Astrocyte of the cerebellum (primary cell): ENCODE data around the gene NDUFB11.

Experiments used
- DNase-seq: peaks from one replicate; pipeline ENCODE4 v3.0.0-alpha.2; 2011; ENCODE audit warnings: low read depth
- H3K4me3 ChIP-seq: 2 replicates; pipeline ENCODE4 v1.5.1; 2011; ENCODE audit warnings: mild to moderate bottlenecking, low read depth, low read length, moderate library complexity
- in situ Hi-C: cut with HindIII; loops from 2 replicates; pipeline ENCODE4 v1.10.0; 2017; ENCODE audit warnings: low sequenced_read_pairs
- TF ChIP-seq, protein P1 (sequence below): IDR thresholded peaks from 2 replicates; pipeline ENCODE4 v1.5.1; 2012; ENCODE audit warnings: low read length, low read depth, moderate library complexity, mild to moderate bottlenecking; ENCODE audit errors: missing control alignments

Gene NDUFB11

DNA sequence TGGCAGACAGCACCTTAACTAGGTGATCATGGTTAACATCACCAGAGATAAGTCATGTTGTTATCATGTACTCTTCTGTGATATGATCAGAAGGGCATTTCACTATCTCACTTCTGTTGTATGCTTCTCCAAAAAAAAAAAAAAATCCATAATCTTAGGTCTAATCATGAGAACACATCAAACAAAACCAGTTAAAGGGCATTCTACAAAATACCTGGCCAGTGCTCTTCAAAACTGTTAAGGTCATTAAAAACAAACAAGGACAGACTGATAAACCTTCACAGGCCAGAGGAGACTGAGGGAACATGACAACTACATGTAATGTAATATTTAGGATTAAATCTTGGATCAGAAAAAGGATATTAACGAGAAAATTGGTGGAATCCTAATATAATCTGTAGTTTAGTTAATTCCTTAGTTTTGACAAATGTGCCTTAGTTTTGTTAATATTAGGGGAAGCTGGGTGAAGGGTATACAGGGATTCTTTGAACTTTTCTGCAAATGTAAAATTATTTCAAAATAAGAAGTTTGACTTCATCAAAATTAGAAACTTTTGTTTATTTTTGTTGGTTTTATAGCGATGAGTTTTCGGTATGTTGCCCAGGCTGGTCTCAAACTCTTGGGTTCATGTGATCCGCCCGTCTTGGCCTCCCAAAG lies 18.6 kb upstream of the NDUFB11 start:
- in situ Hi-C loops: no loop called here
- no peak for DNase-seq
- no peak overlapping the region for H3K4me3 ChIP-seq
- TF ChIP-seq, protein P1, sequence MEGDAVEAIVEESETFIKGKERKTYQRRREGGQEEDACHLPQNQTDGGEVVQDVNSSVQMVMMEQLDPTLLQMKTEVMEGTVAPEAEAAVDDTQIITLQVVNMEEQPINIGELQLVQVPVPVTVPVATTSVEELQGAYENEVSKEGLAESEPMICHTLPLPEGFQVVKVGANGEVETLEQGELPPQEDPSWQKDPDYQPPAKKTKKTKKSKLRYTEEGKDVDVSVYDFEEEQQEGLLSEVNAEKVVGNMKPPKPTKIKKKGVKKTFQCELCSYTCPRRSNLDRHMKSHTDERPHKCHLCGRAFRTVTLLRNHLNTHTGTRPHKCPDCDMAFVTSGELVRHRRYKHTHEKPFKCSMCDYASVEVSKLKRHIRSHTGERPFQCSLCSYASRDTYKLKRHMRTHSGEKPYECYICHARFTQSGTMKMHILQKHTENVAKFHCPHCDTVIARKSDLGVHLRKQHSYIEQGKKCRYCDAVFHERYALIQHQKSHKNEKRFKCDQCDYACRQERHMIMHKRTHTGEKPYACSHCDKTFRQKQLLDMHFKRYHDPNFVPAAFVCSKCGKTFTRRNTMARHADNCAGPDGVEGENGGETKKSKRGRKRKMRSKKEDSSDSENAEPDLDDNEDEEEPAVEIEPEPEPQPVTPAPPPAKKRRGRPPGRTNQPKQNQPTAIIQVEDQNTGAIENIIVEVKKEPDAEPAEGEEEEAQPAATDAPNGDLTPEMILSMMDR: no peak

DNA sequence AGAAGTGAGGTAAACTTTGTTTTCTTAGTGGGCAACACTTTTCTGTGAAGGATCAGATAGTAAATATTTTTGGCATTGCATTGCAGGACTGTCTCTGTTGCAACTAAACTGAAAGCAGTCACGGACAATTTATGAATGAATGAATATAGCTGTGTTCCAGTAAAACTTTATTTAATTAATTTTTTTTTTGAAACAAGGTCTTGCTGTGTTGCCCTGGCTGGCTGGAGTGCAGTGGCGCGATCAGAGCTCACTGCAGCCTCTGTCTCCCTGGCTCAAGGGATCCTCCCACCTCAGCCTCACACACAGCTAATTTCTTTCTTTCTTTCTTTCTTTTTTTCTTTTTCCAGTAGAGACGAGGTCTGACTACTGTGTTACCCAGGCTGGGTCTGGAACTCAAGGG lies 16.3 kb upstream of the NDUFB11 start:
- TF ChIP-seq, protein P1: no peak
- in situ Hi-C loops: no loop called here
- no peak for DNase-seq
- no peak overlapping the region for H3K4me3 ChIP-seq

DNA sequence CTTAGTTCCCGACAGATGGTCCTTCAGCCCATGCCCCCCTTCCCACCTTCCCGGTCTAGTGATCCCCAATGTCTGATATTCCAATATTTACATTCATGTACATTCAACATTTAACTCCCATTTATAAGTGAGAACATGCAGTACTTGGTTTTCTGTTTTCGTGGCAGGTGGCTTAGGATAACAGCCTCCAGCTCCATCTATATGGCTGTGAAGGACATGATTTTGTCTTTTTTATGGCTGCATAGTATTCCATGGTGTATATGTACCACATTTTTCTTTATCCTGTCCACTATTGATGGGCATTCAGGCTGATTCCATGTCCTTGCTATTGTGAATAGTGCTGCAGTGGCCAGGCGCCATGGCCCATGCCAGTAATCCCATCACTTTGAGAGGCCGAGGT lies 14.3 kb upstream of the NDUFB11 start:
- in situ Hi-C loops: no loop called here

DNA sequence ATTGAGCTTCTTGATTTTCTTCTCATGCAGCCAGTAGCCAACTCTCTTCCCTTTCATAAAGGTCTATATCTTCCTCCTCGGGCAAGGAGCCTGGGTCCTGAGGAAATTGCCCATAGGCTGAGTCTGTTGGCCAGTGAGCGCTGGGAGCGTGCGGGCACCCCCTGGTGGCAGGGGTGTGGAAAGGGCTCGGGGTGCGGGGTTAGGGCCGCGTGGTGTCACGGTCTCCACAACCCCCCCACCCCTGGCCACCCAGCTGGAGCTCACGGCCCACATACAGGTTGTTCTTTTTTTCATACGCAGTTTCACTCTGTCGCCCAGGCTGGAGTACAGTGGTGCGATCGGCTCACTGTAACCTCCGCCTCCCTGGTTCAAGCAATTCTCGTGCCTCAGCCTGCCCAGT lies 13.6 kb upstream of the NDUFB11 start:
- in situ Hi-C loops: no loop called here
- TF ChIP-seq, protein P1: no peak
- H3K4me3 ChIP-seq: no peak overlapping the region
- DNase-seq: no peak

More for the DNA sequence above, 14.3 kb upstream of the NDUFB11 start:
- DNase-seq: no peak
- H3K4me3 ChIP-seq: no peak overlapping the region
- TF ChIP-seq, protein P1: no peak

DNA sequence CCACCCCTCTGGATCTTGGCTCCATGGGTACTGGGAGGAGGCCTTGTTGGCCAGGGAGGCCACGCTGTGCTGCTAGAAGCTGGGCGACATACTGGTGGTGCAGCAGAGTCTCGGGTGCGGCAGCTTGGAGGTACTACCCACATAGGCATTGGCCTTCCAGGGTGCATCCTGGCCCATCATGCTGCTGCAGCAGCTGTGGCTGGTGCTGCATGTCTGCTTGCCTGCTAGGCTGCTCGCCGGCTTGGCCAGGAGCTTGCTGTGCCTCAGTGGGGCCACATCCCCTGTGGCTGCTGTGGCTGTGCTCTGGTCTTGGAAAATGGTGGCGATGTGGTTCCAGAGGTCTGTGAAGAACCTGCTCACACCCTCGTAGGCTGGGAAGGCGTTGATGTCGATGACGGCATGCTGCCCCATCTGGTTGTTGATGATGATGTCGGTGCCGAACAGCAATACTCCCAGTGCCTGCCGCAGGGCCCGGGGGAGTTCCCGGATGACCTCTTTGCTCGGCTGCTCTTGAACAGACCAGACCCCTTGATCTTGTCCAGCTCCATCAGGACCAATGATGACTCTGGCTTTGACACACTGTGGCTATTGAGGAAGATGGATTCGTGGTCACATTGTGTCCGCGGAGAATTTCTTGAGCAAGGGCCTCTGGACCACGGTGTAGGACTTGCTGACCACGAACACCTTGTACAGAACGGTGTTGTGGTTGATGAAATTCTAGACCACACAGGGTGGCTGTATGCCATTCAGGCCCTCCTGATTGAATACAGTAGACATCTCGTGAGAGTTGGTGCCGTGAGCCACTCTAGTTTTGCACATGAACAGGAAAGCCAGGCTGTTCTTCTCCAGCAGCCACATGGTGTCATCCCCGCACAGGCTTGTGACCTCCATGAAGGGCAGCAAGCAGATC lies 12.4 kb upstream of the NDUFB11 start:
- H3K4me3 ChIP-seq: no peak overlapping the region
- in situ Hi-C loops: no loop called here
- TF ChIP-seq, protein P1: no peak
- DNase-seq: peak; percentile 15

DNA sequence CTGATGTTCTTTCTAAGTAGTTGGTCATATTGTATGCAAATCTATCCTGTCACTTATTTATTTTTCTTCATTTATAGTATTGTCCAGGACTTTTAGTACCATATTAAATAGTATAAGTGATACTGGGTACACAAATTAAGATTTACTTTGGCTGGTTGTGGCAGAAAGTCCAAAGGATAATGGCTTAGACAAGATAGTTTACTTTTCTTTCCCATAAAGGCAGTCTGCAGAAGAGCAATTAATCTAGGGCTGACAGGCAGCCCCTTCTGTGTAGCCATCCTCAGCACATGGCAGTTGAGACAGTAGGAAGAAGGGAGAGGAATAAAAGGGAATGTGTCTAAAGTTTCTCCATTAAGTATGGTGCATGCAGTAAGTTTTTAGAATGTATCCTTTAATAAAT lies 6.9 kb upstream of the NDUFB11 start:
- TF ChIP-seq, protein P1: no peak
- in situ Hi-C loops: no loop called here
- no peak overlapping the region for H3K4me3 ChIP-seq
- DNase-seq: no peak
